Left lobe of liver (tissue), 2 donors: ENCODE results near the gene ETV6. TPM values are rescaled to one million over a fixed set of nuclear protein-coding genes. Genes with fewer than 3 reads are reported as not detected.
A peak's percentile ranks its signal among the peaks of the same experiment; 100 is the strongest.

ENCODE experiments used
- ATAC-seq: fragments of 200-7000 bp; cut with Tn5 transposase; one replicate; pipeline ENCODE4 v1.9.1; 2020; ENCODE audit warnings: mild to moderate bottlenecking, moderate library complexity
- DNase-seq: peaks from one replicate; pipeline ENCODE4 v3.0.0-alpha.2; 2020; ENCODE audit warnings: low spot score
- total RNA-seq: library from RNA; stranded (reverse); gene quantifications from one replicate; pipeline ENCODE4 v1.2.1, GENCODE V29; 2021
- donor health status: DM: no; HTN: no; CAD: no; lungs with moderate emphysema.
- donor health status: DM: no; HTN: yes; CAD: no.

Gene ETV6
- total RNA-seq, 1 donor from 2014 or later: 10.8 TPM

GRCh38 chr12:11641522-11641921 lies 8.0 kb upstream of the ETV6 start:
- DNase-seq: no peak
- no peak for ATAC-seq

DNA sequence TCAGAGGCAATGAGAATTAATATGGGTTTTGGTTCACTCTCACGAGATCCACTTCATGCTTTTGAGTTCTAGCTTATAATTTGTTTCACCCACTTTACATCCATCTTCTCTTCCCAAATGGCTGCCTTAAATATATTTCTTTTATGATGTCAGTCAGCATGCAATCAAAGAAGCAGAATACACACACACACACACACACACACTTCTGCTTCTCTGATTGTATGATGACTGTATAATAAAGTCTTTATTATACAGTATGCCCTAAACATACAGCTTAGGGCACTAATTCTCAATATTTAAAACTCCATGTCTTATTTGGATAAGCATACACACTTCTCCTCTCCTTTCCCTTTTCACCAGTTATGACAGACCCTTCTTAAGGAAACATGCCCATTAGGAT lies 6.7 kb upstream of the ETV6 start:
- ATAC-seq (no peak), DNase-seq (no peak)

GRCh38 chr12:11645391-11645790 lies 4.1 kb upstream of the ETV6 start:
- DNase-seq: no peak
- ATAC-seq: no peak

- ATAC-seq (peak; percentile 74), DNase-seq (peak; percentile 82)
Measured at GRCh38 chr12:11648514-11649412, 711 bp upstream of the ETV6 start.

GRCh38 chr12:11650286-11651281 lies 1.1 kb downstream of the ETV6 start:
- ATAC-seq: peak; percentile 54
- DNase-seq: no peak

- DNase-seq (no peak), ATAC-seq (no peak)
Measured at GRCh38 chr12:11651381-11651780, 1.9 kb downstream of the ETV6 start.

GRCh38 chr12:11651785-11652184 lies 2.3 kb downstream of the ETV6 start:
- DNase-seq: no peak
- no peak for ATAC-seq

GRCh38 chr12:11652351-11653040 lies 3.0 kb downstream of the ETV6 start:
- no peak for ATAC-seq
- DNase-seq: no peak

- ATAC-seq (no peak), DNase-seq (no peak)
Measured at GRCh38 chr12:11653215-11653753, 3.8 kb downstream of the ETV6 start.

DNA sequence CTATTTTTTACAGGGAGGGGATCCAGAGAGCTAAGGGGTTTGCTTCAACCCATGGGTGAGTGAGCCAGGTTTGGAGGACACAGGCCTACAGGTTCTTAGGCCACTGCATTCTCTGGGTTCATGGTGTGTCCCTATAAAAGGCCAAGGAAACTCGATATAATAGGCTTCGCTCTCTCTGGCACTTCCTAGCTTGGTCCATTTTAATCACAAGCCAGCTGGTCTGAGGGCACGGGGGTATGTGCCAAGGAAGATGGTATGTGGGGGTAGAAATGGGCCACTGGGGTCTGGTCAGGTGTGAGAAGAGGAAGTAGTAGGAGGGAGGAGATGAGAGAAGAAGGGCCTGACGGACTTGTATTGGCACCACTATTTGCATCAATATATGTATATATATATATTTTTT lies 4.9 kb downstream of the ETV6 start:
- ATAC-seq: no peak
- no peak for DNase-seq

- no peak for DNase-seq
Measured at GRCh38 chr12:11654802-11655201, 5.3 kb downstream of the ETV6 start.

GRCh38 chr12:11655842-11656241 lies 6.4 kb downstream of the ETV6 start:
- DNase-seq (no peak), ATAC-seq (no peak)

More at GRCh38 chr12:11654802-11655201, 5.3 kb downstream of the ETV6 start:
- ATAC-seq: no peak

DNA sequence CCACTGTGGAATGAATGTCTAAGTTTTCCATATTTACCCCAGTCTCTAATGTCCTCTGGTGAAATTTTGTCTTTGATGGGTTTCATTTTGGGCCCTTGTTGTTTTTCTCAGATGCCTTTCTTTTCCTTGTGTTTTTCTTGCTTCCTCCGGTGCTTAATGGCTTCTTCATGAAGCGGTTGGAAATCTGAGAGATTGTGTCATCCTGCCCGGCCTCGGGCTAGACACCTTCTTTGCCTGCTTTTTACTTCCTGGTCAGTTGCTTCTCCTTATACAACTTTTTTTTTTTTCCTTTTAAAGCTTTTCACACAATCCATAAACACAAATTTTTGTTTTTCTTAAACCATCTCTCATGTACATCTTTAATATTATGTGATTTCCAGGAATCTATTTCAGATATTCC lies 7.1 kb downstream of the ETV6 start:
- ATAC-seq (no peak), DNase-seq (no peak)

GRCh38 chr12:11657511-11657910 lies 8.0 kb downstream of the ETV6 start:
- ATAC-seq (no peak), DNase-seq (no peak)

DNA sequence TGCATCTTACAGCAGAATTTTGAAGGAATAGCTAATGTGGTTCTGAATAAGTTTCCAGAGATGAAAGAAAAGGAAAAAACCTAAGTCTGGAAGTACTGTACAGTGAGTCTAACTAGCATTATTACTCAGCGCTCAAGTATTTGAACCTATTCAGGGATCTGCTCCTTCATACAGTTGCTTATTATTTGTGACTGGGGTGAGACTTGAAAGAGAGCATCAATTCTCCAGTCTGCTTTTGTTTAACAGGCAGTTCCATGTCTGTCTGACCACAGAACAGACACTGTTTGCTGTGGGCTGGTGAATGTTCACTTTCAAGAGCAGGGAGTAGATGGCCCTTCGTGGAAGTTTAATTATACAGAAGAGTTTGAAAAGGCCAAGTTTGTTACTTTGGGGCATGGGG lies 9.3 kb downstream of the ETV6 start:
- DNase-seq (no peak), ATAC-seq (no peak)

- DNase-seq (no peak), ATAC-seq (peak; percentile 88)
Measured at GRCh38 chr12:11660624-11661023, 11.2 kb downstream of the ETV6 start.

DNA sequence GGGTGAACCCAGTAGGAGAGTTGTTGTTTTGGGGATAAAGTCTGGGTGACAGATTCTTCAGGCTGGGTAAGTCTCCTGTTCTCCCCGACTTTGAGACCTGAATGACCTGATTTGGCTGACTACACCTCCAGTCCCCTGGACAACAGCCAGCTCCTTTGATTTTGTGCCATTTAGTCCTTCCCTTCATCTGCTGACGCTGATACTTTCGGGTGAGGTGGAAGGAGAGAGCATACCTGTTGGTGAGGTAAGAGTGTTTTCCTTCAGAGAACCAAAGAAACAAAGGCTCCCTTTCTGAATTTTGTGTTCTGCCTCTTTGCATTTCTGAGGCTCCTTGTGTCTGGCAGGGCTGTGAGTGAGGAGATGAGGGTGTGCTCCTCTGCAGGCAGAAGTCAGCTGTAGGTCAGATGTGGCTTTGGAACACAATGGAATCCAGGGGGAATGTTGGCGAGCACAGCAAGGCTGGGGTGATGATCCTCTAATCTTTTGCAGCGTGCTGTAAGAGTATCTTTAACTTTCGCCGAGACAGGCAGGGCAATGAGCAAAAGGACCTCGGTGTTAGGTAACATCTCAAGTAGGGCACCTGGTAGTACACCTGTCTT lies 12.1 kb downstream of the ETV6 start:
- ATAC-seq (no peak), DNase-seq (no peak)

DNA sequence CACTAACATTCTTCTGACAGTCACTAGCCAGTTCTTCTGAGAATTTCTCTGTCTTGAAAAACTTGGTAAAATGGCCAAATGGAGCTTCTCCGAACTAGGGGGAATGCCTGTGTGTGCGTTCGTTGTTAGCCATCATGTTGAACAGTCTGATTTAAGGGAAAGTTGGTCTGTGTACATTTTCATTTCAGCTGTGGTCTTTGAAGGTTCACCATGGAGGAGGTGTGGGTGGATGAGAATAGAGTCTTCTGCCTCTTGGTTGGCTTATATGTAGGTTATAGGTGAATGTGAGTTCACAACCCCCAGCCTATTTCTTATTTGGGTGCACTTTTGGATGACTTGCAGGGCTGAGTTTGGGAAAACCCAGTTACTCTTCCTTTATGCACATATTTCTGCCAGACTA lies 12.9 kb downstream of the ETV6 start:
- DNase-seq (no peak), ATAC-seq (no peak)

DNA sequence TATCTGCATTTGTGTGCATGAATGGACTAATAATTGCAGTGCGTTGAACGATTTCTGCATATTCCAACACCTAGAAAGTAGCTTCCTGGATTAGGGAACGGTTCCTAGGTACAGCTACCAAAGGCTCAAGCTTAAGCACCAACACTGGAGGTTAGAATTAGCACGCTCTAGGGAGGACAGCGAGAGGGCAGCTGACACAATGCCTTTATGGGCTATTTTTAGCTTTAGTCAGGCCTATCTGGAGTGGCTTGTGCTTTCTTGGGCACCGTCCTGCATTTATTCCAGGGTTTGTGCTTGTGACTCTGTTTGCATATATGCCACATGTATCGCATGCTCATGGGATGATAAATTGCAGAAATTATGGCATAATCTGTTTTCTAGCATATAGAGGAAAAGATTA lies 13.7 kb downstream of the ETV6 start:
- no peak for ATAC-seq
- DNase-seq: no peak

- ATAC-seq (no peak), DNase-seq (no peak)
Measured at GRCh38 chr12:11664101-11664500, 14.6 kb downstream of the ETV6 start.
